PC-9 (cell line): ENCODE measurements around the gene CHRNA5.

Source experiments
- CTCF ChIP-seq: fragments of 200-600 bp; sonication (generic); conservative IDR thresholded peaks from 2 replicates; pipeline ENCODE4 v1.6.1; 2017; ENCODE audit warnings: mixed run types, antibody characterized with exemption, mild to moderate bottlenecking, moderate library complexity
- EZH2 ChIP-seq: fragments of 200-600 bp; sonication (generic); IDR thresholded peaks from 2 replicates; pipeline ENCODE4 v1.8.0; 2017; ENCODE audit warnings: antibody characterized with exemption, low read depth

GRCh38 chr15:78550815-78551214 lies 14.5 kb upstream of the CHRNA5 start:
- no peak for TF ChIP-seq EZH2
- no peak for TF ChIP-seq CTCF
